ENCODE measurements around the gene AGT.
"Not testable (repeated sequence)": the region's sequence is repeated elsewhere in the genome, so short reads cannot be mapped to it uniquely, and the experiment has no call there.

AGT gene

GRCh38 chr1:230708631-230709580 lies 5.0 kb downstream of the AGT start:
- no peak overlapping the region for H3K27ac ChIP-seq
- DNase-seq (ENCODE audit: low read depth, low spot score), result no peak

- DNase-seq (ENCODE audit: low read depth, low spot score), result no peak
- no peak overlapping the region for H3K27ac ChIP-seq
These were observed 5.9 kb downstream of the AGT start for GRCh38 chr1:230707732-230708630.

GRCh38 chr1:230706887-230707731 lies 6.8 kb downstream of the AGT start:
- no peak overlapping the region for H3K27ac ChIP-seq
- no peak for DNase-seq (ENCODE audit: low read depth, low spot score)

GRCh38 chr1:230706020-230706699 lies 7.8 kb downstream of the AGT start:
- H3K27ac ChIP-seq, result no peak overlapping the region
- DNase-seq (ENCODE audit: low read depth, low spot score), result no peak

- no peak for DNase-seq (ENCODE audit: low read depth, low spot score)
- H3K27ac ChIP-seq, result no peak overlapping the region
These were observed 8.5 kb downstream of the AGT start for GRCh38 chr1:230705289-230706019.

GRCh38 chr1:230704830-230705229 lies 9.1 kb downstream of the AGT start:
- no peak for DNase-seq (ENCODE audit: low read depth, low spot score)
- H3K27ac ChIP-seq, result no peak overlapping the region

GRCh38 chr1:230703679-230704385 lies 10.1 kb downstream of the AGT start:
- DNase-seq (ENCODE audit: low read depth, low spot score), result no peak
- H3K27ac ChIP-seq, result no peak overlapping the region

- no peak overlapping the region for H3K27ac ChIP-seq
- no peak for DNase-seq (ENCODE audit: low read depth, low spot score)
These were observed 10.8 kb downstream of the AGT start for GRCh38 chr1:230702934-230703678.

GRCh38 chr1:230701895-230702768 lies 11.8 kb downstream of the AGT start:
- DNase-seq (ENCODE audit: low read depth, low spot score), result no peak

GRCh38 chr1:230701434-230701833 lies 12.5 kb downstream of the AGT start:
- no peak for DNase-seq (ENCODE audit: low read depth, low spot score)
- H3K27ac ChIP-seq, result no peak overlapping the region

More at GRCh38 chr1:230701895-230702768, 11.8 kb downstream of the AGT start:
- H3K27ac ChIP-seq, result no peak overlapping the region

GRCh38 chr1:230700132-230700531 lies 13.8 kb downstream of the AGT start:
- no peak overlapping the region for H3K27ac ChIP-seq
- DNase-seq (ENCODE audit: low read depth, low spot score), result no peak

- H3K27ac ChIP-seq, result no peak overlapping the region
- DNase-seq (ENCODE audit: low read depth, low spot score), result no peak
These were observed 14.2 kb downstream of the AGT start for GRCh38 chr1:230699716-230700115.

GRCh38 chr1:230698964-230699363 lies 15.0 kb downstream of the AGT start:
- H3K27ac ChIP-seq; DNase-seq (ENCODE audit: low read depth, low spot score): not testable (repeated sequence)

GRCh38 chr1:230698130-230698529 lies 15.8 kb downstream of the AGT start:
- no peak overlapping the region for H3K27ac ChIP-seq
- no peak for DNase-seq (ENCODE audit: low read depth, low spot score)

GRCh38 chr1:230696722-230697437 lies 17.0 kb downstream of the AGT start:
- no peak overlapping the region for H3K27ac ChIP-seq
- no peak for DNase-seq (ENCODE audit: low read depth, low spot score)

- no peak overlapping the region for H3K27ac ChIP-seq
- no peak for DNase-seq (ENCODE audit: low read depth, low spot score)
These were observed 17.7 kb downstream of the AGT start for GRCh38 chr1:230696218-230696617.

Data from epithelial cell of prostate (primary cell).